ENCODE results near the gene CDK5RAP1.

CDK5RAP1 gene

DNA sequence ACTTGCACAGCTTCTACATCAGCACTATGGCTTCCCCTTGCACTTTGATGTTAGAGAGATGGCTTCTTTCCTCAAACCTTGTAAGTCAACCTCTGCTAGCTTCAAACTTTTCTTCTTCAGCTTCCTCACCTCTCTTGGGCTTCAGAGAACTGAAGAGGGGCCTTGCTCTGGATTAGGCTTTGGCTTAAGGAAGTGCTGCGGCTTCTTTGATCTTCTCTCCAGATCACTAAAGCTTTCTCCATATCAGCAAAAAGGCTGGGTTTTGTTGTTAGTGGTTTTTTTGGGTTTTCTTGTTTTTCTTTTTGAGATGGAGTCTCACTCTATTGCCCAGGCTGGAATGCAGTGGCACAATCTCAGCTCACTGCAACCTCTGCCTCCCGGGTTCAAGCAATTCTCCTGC lies 24.0 kb downstream of the CDK5RAP1 start:
- DNase-seq = no peak

DNA sequence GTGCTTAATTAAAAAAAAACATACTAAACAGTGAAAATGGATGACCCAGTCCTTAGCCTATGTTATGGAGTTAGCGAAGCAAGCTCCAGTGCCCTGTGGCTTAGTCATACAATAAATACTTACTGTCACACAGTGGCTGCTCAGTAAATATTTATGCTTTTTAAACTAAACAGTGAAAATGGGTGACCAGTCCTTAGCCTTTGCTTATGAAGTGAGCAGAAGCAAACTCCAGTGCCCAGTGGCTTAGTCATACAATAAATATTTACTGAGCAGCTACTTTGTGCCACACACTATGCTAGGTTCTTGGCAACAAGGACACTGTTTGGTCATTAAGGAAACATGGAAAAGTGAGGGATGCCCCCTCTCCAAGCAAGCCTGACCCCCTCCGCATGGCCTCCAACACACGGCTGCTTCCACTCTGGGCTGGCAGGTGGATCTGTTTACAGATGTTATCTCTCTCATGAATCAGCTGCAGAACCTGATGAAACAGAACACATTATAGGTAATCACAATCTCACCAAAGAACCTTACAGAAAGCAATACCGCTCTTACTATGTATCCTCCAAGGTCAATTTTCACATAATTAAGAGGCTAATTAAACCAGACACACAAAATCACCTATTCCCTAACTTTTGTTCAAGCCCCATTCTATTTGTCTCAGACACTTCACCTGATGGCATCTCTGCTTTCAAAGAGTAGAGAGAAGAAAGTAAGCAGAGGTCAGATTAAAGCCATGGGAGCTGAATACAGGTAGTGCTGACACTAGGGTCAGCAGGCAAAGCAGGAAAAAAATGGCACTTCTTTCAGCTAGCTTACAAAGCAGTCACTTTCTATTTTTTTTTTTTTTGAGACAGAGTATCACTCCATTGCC lies 27.3 kb downstream of the CDK5RAP1 start:
- DNase-seq = no peak

DNA sequence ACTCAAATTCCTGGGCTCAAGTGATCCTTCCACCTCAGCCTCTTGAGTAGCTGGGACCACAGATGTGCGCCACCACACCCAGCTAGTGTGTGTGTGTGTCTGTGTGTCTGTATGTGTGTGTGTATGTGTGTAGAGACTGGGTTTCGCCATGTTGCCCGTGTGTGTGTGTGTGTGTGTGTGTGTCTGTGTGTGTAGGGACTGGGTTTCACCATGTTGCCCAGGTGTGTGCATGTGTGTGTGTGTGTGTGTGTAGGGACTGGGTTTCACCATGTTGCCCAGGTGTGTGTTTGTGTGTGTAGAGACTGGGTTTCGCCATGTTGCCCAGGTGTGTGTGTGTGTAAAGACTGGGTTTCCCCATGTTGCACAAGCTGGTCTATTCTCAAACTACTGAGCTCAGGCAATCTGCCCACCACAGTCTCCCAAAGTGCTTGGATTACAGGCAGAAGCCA lies 28.3 kb downstream of the CDK5RAP1 start:
- no peak for DNase-seq

DNA sequence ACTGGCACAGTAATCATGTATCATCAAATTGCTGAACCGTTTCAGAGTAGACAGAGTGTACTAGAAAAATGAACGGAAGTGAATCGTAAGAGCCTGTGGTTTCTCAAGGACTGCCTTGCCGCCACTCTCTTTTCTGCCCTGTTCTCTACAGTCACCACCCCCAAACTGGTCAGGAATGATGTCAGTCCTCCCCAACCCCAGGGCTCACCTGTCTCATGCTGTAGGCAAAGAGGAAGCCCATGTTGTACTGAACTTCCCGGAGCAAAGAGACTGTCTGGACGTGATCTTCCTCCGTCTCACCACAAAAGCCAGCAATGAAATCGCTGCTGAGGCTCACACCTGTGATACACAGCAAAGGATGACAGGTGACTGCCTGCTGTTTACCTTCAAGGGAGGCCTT lies 31.0 kb downstream of the CDK5RAP1 start:
- peak; percentile 36 to 55 for DNase-seq

DNA sequence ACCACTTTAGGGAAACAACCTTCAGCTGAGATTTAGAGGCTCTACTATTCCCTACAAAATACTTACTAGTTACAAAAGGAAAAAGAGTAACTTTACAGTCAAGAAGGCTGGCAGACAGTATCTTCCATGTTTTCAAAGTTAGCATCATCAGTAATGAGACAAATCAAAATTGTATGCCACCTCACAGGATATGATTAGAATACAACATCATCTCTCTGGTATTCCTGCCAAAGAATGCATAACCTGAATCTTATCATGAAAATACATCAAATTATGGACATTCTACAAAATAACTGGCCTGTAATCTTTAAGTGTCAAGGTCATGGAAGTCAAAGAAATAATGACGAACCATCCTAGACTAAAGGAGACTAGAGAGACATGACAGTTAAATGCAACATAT lies 38.4 kb downstream of the CDK5RAP1 start:
- DNase-seq = no peak

DNA sequence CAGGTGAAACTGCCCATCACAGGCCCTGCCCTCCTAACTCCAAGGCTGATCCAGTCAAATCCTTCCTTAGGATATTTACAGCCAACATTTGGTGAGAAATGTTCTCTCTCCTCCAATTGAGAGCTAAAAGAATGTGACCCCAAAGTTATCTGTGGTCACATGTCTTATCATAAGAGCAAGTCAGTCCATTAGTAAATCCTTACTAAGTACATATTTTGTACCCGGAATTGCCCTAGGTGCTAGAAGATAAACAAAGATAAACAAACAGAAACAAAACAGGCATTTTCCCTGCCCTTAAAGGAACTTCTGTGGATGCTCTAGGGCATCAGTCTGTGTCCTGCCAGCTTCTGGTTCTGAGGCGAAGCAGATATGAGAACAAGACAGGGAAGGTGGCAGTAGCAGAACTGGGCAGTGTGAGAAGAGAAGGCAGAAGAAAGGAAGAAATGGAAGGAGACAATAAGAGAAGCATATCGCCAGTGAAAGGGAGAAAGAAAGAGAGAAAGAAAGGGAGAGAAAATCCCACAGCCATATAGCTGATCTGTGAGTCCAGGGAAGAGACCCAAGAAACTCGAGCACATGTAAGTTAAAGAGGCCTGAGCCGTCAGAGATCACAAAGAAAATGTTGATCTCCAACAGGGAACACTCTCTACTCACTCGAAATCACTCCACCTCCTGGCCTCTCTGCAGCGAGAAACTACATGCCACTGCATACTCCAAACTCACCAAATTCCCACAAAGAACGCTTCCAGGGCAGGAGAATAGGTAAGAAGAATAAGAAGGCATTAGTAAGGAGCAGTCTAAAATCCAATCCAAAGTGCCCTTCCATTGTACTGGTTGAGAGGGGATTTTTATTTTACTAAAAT lies 41.7 kb downstream of the CDK5RAP1 start:
- no peak for DNase-seq

DNA sequence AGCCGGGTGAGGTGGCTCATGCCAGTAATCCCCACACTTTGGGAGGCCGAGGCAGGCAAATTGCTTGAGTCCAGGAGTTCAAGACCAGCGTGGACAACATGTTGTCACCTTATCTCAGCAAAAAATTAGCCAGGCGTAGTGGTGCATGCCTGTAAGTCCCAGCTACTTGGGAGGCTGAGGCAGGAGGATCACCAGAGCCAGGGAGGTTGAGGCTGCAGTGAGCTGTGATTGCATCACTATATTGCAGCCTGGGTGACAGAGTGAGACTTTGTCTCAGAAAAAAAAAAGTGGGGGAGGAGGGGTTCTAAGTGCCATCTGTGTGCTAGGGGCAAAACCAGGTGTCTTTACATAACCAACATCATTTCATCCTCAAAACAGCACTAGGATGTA lies 48.3 kb downstream of the CDK5RAP1 start:
- DNase-seq = no peak

DNA sequence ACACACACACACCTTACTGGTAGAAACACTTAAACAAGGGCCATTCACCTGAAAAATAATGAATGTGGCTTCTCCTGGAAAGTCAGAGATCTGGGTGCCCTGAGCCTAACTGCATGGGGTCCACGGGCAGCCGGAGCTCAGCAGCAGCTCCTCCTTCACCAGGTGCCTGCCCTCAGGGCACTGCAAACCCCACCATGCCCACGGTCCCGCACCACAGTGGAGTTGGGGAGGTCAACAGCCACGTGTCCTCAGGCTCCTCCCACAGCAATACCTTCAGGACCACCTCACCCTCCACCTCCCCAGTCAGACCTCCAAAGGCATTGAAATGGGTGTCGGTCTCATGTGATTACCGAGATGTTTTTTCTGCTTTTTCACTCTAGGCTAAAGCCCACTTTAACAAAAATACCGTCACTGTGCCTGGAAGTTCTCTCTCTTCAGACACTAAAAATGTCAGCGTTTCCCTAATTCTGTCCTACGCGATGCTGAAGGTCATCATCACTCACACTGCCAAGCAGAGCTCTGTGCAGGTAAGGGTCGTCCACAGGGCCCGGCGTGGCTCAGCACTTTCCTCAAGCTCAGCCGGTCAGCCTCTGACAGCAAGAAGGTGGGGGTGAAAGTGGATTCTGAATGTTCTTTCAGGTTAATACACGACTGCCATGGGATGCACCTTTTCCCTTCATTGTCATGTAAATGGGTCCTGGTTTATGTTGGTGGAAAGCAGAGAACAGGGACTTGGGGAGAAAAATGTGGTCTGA lies 48.9 kb downstream of the CDK5RAP1 start:
- DNase-seq = no peak

DNA sequence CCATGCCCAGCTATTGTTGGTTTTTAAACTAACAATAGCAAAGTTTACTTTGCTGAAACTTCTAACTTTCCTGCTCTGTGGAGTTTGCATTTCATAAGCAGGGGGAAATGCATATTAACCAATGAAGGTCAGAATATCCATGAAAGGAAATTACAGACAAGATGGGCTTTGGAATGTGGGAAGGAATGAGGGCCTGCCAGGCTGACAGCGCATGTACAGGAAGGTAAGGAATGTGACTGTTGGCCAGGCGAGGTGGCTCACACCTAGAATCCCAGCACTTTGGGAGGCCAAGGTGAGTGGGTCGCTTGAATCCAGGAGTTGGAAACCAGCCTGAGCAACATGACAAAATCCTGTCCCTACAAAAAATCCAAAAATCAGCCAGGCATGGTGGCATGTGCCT lies 49.6 kb downstream of the CDK5RAP1 start:
- DNase-seq = no peak

DNA sequence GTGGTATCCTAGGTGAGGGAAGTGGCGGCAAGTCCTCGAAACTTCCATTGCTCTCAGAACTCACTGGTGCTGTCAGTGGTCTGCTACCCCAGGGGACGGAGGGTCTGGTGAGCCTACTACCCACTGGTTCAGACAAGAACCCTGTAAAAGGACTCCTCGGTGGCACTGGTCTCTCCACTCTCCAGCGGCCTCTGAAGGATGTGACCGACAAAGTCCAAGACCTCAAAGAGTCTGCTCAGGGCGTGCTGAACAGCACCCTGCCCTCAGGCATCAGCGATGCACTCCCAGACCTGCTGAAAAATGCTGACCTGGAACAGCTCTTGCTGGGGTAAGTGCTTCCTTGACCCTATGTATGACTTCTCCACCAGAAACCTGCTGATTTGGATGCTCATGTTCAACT lies 51.8 kb downstream of the CDK5RAP1 start:
- no peak for DNase-seq

DNA sequence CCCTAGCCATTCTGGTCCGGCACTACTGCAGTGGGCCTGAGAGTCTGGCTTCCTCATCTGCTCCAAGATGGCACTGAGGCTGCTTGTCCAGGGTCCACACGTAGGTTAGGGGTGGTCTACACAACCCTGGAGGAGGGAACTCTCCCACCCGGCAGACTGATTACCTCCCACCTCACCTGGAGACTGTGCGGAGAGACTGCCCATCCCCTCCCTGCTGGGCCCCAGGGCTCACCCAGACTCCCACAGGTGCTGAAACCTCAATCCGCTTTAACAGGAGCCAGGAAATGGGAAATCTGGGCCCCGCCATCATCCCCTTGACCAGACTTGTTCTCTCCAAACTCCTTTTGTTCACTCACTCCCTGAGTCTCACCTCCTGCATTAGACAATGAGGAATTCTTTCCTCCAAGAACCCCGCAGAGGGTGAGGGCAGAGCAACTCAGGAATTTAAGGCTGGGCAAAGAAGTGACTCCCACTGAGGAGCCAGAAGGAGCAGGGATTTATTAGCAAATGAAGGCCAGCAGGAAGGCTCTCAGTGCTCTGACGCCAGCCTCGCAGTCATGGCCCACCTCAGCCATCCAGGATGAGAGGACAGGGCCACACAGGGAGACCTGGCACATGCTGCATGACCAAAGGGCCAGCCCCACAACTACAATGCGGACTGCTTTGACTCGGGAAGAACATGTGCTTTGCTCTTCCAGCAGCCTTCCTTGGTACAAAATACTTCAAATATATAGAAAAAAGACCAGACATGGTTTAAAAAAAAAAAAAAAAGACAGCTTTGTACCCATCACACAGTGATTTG lies 53.0 kb downstream of the CDK5RAP1 start:
- DNase-seq = no peak

DNA sequence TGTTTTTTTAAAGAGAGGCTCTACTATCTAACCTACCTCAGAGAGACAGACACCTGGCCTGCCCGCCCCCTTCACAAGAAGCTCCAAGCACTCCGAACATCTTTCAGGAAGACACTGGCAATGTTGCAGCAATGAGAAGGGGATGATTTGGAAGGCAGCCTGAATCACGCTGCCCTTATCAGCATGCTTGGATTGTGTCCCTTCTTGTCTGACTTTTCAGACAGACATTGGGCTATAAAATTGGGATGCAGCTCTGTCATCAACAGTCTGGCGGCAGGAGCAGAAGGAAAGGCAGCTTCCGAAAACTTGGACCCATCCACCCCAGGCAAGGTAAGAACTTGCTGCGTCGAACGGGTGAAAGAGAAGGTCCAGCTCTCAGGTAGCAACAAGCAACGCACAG lies 56.0 kb downstream of the CDK5RAP1 start:
- no peak for DNase-seq

DNA sequence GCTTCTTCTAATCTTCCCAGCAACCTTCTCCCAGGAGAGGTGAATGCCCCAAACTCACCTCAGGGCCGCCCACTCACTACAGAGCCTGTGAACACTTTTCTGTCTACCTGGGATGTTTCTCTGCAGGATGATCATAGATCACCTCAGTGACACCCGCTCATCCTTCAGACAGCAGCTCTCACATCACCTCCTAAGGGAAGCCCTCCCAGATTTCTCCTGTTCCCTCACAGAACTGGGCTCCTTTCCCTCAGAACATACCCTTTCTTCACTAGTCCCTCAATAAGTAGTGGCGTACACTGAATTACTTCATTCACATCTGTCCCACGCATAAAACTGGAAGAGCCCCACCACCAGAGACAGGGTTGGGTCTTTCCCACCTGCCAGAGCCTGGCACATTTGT lies 57.8 kb downstream of the CDK5RAP1 start:
- DNase-seq = no peak

DNA sequence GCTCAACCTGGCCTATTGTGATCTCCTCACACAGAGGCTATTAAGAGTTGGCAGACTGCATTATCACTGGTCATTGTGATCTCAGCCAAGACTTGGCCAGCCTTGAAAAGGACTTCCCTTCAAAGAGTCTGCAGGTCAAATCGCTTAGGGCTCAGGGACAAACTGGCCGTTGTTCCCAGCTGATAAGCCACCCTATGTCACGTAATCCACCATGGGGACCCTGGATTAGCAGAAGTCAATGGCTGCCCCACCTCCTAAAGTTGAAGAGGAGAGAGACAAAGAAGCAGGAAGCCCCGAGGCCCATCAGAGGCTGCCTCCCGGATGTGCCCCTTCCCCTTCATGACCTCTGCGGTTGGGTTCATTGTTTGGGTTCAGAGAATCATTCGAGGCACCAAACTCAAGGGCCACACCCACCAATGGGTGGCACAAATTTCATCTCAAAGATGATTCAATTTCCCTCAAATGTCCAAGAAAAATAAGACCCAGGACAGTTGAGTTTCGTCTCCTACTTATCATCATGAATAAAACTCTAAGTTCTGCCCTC lies 61.7 kb downstream of the CDK5RAP1 start:
- DNase-seq = no peak

DNA sequence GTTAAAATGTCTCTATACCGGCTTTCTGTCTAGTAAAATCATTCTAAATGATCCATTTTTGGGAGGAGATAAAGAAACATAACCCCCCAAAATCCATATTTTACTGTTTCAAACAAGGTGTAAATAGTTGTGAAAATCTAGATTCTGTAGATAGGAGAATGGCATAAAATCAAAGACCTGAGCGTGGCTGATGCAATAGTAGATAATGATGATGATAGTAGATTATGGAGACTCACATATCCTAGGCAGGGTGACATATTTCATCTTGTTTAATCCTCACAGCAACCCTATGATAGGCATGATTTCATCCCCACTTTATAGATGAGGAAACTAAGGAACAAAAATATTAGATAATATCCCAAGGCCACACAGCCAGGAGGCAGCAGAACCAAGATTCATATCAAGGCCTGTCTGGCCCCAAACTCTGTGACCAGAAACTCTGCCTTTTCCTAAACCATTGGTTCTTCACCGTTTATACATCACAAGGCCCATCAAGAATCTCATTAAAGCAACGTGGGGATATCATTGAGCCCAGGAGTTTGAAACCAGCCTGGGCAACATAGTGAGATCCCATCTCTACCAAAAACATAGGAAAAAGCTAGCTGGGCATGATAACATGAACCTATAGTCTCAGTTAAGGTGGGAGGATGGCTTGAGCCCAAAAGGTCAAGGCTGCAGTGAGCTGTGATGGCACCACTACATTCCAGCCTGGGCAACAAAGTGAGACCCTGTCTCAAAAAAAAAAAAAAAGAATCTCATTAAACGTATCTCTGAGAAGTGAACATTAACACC lies 62.7 kb downstream of the CDK5RAP1 start:
- no peak for DNase-seq

DNA sequence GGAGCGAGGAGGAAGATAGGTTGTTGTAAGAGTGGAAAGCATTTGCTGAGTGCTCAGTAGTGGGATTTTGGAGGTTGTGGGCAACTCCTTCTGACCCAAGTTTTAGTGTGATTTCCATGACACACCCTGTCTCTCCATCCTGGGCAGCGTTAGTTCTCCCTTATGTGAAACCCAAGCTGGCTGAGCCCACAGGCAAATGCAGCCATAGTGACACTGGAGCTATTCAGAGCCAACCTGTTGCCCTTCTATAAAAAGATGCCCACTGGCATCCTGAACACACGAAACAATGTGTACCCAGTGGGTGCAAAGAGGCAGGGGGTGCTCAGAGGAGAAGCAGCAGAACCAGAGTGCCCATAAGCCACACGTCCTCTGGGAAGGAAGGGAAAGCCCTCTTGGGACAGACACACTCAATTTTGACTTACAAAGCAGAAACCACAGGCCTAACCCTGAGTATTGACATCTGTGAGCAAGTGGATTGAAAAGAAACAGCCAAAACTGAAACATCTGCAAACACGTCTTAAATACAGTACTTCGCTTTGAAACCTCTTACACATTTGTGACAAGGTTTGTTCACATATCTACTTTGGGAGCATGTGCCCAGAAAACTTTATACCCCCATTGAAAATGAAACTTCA lies 63.7 kb downstream of the CDK5RAP1 start:
- DNase-seq = no peak

DNA sequence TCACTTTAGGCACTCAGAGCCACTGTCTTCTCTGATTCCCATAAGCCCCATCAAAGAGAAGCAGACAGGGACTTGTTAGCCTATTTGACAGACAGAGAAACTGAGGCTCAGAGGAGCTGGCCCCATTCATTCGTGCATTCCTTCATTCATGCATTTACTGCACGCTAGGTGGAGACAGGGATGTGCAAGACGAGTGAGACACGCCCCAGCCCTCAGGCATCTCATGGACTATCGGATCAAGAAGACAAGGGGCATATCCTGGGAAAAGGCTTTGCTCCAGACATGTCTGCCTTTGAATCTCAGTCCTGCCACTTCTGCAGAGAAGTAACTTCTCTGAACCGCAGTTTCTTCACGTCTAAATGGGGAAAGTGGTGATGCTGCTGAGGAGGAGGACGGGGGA lies 64.2 kb downstream of the CDK5RAP1 start:
- no peak for DNase-seq

DNA sequence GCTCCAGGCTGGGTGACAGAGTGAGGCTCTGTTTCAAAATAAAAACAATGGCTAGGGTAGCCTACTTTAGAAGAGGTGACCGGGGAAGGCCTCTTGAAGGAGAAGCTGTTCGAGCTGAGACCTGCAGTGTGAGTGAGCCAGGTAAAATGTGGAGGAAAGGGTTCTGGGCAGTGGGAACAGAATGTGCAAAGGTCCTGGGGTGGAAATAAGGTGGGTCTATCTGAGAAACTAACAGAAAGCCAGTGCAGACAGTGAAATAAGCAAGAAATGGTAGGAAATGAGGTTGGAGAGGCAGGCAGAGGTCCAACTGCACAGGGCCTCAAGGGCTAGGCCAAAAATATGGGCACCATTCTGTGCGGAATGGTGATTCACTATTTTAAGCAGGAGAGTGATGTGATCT lies 64.9 kb downstream of the CDK5RAP1 start:
- no peak for DNase-seq

DNA sequence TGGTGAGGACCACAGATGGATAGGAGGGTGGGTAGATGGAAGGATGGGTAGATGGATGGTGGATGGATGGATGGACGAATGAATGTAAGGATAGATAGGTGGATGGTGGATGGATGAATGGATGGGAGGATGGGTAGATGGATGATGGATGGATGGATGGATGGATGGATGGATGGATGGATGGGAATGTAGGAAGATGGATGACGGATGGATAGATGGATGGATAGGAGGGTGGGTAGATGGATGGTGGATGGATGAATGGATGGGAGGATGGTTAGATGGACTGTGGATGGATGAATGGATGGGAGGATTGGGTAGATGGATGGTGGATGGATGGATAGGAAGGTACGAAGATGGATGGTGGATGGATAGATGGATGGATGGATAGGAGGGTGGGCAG lies 67.2 kb downstream of the CDK5RAP1 start:
- no peak for DNase-seq

DNA sequence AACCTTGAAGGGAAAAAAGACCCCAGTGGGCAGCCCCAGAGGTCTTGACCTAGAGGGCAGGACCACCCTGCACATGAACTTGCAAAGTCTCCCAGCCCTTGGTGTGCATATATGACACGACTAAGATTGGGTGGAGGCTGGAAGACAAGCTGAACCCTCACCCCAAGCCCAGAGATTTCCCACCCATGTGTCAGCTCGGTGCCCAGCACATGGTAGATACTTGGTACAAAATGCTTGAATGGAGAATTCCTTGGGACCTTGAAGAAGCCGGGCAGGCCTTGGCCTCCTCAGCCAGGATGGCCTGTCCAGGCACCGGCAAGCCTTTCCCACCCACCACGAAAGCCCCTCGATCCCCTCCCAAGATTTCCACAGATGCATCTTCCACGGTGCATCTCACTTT lies 67.7 kb downstream of the CDK5RAP1 start:
- DNase-seq = no peak
